Right forelimb (tissue), 1 donor: Measurements from ENCODE around the gene PDE1C.
"Not testable (repeated sequence)": the region's sequence is repeated elsewhere in the genome, so short reads cannot be mapped to it uniquely, and the experiment has no call there.

Experiments
- DNase-seq: peaks from one replicate; pipeline ENCODE4 v3.0.0-alpha.2; 2018

Gene PDE1C

GRCh38 chr7:32042900-32043299 lies 27.3 kb downstream of the PDE1C start:
- no peak for DNase-seq

- DNase-seq: no peak
Observed at GRCh38 chr7:32039000-32039756, 31.0 kb downstream of the PDE1C start.

GRCh38 chr7:32037650-32038198 lies 32.5 kb downstream of the PDE1C start:
- DNase-seq: no peak

- DNase-seq: no peak
Observed at GRCh38 chr7:32036557-32036956, 33.6 kb downstream of the PDE1C start.

- no peak for DNase-seq
Observed at GRCh38 chr7:32034052-32034451, 36.2 kb downstream of the PDE1C start.

- no peak for DNase-seq
Observed at GRCh38 chr7:32033006-32033405, 37.2 kb downstream of the PDE1C start.

- DNase-seq: no peak
Observed at GRCh38 chr7:32032211-32032610, 38.0 kb downstream of the PDE1C start.

- DNase-seq: no peak
Observed at GRCh38 chr7:32030904-32031692, 39.1 kb downstream of the PDE1C start.

GRCh38 chr7:32026083-32026425 lies 44.2 kb downstream of the PDE1C start:
- no peak for DNase-seq

GRCh38 chr7:32025381-32026082 lies 44.7 kb downstream of the PDE1C start:
- DNase-seq: no peak

- no peak for DNase-seq
Observed at GRCh38 chr7:32023376-32023775, 46.8 kb downstream of the PDE1C start.

GRCh38 chr7:32022966-32023365 lies 47.2 kb downstream of the PDE1C start:
- no peak for DNase-seq

- DNase-seq: no peak
Observed at GRCh38 chr7:32020551-32021159, 49.6 kb downstream of the PDE1C start.

- no peak for DNase-seq
Observed at GRCh38 chr7:32018845-32019578, 51.2 kb downstream of the PDE1C start.

GRCh38 chr7:32015133-32015532 lies 55.1 kb downstream of the PDE1C start:
- no peak for DNase-seq

- DNase-seq: not testable (repeated sequence)
Observed at GRCh38 chr7:32013471-32013870, 56.7 kb downstream of the PDE1C start.

GRCh38 chr7:32005577-32005976 lies 64.6 kb downstream of the PDE1C start:
- DNase-seq: no peak

- no peak for DNase-seq
Observed at GRCh38 chr7:32001948-32002347, 68.3 kb downstream of the PDE1C start.

GRCh38 chr7:31997423-31997822 lies 72.8 kb downstream of the PDE1C start:
- no peak for DNase-seq

GRCh38 chr7:31995134-31995533 lies 75.1 kb downstream of the PDE1C start:
- no peak for DNase-seq

GRCh38 chr7:31991846-31992245 lies 78.4 kb downstream of the PDE1C start:
- DNase-seq: no peak

GRCh38 chr7:31991406-31991805 lies 78.8 kb downstream of the PDE1C start:
- no peak for DNase-seq
